GM19023 (cell line): Measurements from ENCODE around the gene AGPAT2.
"Not testable (repeated sequence)": the region's sequence is repeated elsewhere in the genome, so short reads cannot be mapped to it uniquely, and the experiment has no call there.

ENCODE experiments used
- ATAC-seq: cut with Tn5 transposase; IDR thresholded peaks from one replicate; pipeline ENCODE4 v1.9.1; 2021; ENCODE audit warnings: mild to moderate bottlenecking, moderate library complexity; ENCODE audit not compliant: unreplicated experiment

Gene AGPAT2

GRCh38 chr9:136720898-136721338 is 33.7 kb upstream of the AGPAT2 start:
- no peak for ATAC-seq

GRCh38 chr9:136720251-136720897 is 33.1 kb upstream of the AGPAT2 start:
- ATAC-seq: no peak

GRCh38 chr9:136719195-136719880 is 32.1 kb upstream of the AGPAT2 start:
- no peak for ATAC-seq

- no peak for ATAC-seq
Measured at GRCh38 chr9:136718345-136719194, 31.3 kb upstream of the AGPAT2 start.

GRCh38 chr9:136717399-136717798 is 30.1 kb upstream of the AGPAT2 start:
- no peak for ATAC-seq

- ATAC-seq: no peak
Measured at GRCh38 chr9:136714893-136715274, 27.6 kb upstream of the AGPAT2 start.

GRCh38 chr9:136714096-136714892 is 27.0 kb upstream of the AGPAT2 start:
- no peak for ATAC-seq

- ATAC-seq: no peak
Measured at GRCh38 chr9:136713550-136713949, 26.3 kb upstream of the AGPAT2 start.

GRCh38 chr9:136712690-136713544 is 25.7 kb upstream of the AGPAT2 start:
- ATAC-seq: no peak

GRCh38 chr9:136711751-136712689 is 24.8 kb upstream of the AGPAT2 start, which contains the start of gene DIPK1B:
TSS of gene DIPK1B (plus strand) at chr9:136712572. CDS start at chr9:136712666, 94 bp downstream.
- ATAC-seq: no peak

GRCh38 chr9:136711219-136711648 is 24.0 kb upstream of the AGPAT2 start:
- ATAC-seq: not testable (repeated sequence)

- no peak for ATAC-seq
Measured at GRCh38 chr9:136710543-136710942, 23.3 kb upstream of the AGPAT2 start.

- no peak for ATAC-seq
Measured at GRCh38 chr9:136709454-136710109, 22.3 kb upstream of the AGPAT2 start.

GRCh38 chr9:136707849-136708517 is 20.7 kb upstream of the AGPAT2 start:
- no peak for ATAC-seq

- no peak for ATAC-seq
Measured at GRCh38 chr9:136707011-136707410, 19.8 kb upstream of the AGPAT2 start.

- ATAC-seq: no peak
Measured at GRCh38 chr9:136705564-136705963, 18.3 kb upstream of the AGPAT2 start.

- ATAC-seq: not testable (repeated sequence)
Measured at GRCh38 chr9:136704741-136705140, 17.5 kb upstream of the AGPAT2 start.
